HEK293 (cell line): Measurements from ENCODE around the gene MAGI2.

Source experiments
- CTCF ChIA-PET: fragments of 350-600 bp; formaldehyde crosslinking; extraction: SDS; loops from one replicate; lab custom pipeline; 2021; ENCODE audit warnings: antibody characterized with exemption; lab: Yijun Ruan, JAX
- POLR2A ChIA-PET: fragments of 300-600 bp; formaldehyde crosslinking; extraction: SDS; loops from one replicate; lab custom pipeline; 2020; ENCODE audit warnings: antibody characterized with exemption, inconsistent platforms; lab: Yijun Ruan, JAX
- H3K27ac ChIP-seq: fragments of 200-500 bp; sonication (Bioruptor generic); 2 replicates; pipeline ENCODE4 v1.5.1; 2014; ENCODE audit warnings: low read depth, low read length, control low read depth, inconsistent platforms; ENCODE audit errors: extremely low read depth
- H3K36me3 ChIP-seq, 2 experiments: fragments of 200-500 bp in 1 of 2; sonication (Bioruptor generic) in 1 of 2; 1 replicate in 1 of 2; 2 replicates in 1 of 2; pipeline ENCODE4 v1.5.1; 2014 to 2017; ENCODE audit warnings: inconsistent platforms in 2 of 2, low read length in 2 of 2; ENCODE audit not compliant: control insufficient read depth in 2 of 2, insufficient read depth in 1 of 2
- H3K4me1 ChIP-seq: fragments of 200-500 bp; sonication (Bioruptor generic); 2 replicates; pipeline ENCODE4 v1.5.1; 2014; ENCODE audit warnings: mild to moderate bottlenecking, low read length, inconsistent platforms; ENCODE audit not compliant: control insufficient read depth, insufficient read depth
- H3K4me3 ChIP-seq: 2 replicates; pipeline ENCODE4 v1.5.1; 2011; ENCODE audit warnings: low read depth, mild to moderate bottlenecking, control low read depth, low read length, moderate library complexity
- H3K9me3 ChIP-seq: fragments of 200-500 bp; sonication (Bioruptor generic); 2 replicates; pipeline ENCODE4 v1.5.1; 2014; ENCODE audit warnings: low read depth, low read length, inconsistent platforms; ENCODE audit not compliant: control insufficient read depth, insufficient read depth
- BCL11B ChIP-seq: fragments of 450-650 bp; formaldehyde crosslinking; IDR thresholded peaks from 2 replicates; pipeline ENCODE4 v1.5.1; 2016; ENCODE audit warnings: low read depth, missing biosample characterization, missing genetic modification characterization
- GLI4 ChIP-seq: fragments of 450-650 bp; formaldehyde crosslinking; IDR thresholded peaks from 2 replicates; pipeline ENCODE4 v1.5.1; 2016; ENCODE audit warnings: missing biosample characterization, missing genetic modification characterization
- HOXD13 ChIP-seq: sonication (generic); formaldehyde crosslinking; IDR thresholded peaks from 2 replicates; pipeline ENCODE4 v1.8.0; 2022; ENCODE audit warnings: missing genetic modification reagents, borderline replicate concordance
- OVOL3 ChIP-seq: fragments of 450-650 bp; formaldehyde crosslinking; IDR thresholded peaks from 2 replicates; pipeline ENCODE4 v1.5.1; 2016; ENCODE audit warnings: missing biosample characterization, missing genetic modification characterization
- REPIN1 ChIP-seq: fragments of 450-650 bp; formaldehyde crosslinking; IDR thresholded peaks from 2 replicates; pipeline ENCODE4 v1.5.1; 2017; ENCODE audit warnings: missing biosample characterization, missing genetic modification characterization, low read depth
- REST ChIP-seq: fragments of 450-650 bp; formaldehyde crosslinking; IDR thresholded peaks from 2 replicates; pipeline ENCODE4 v1.5.1; 2016; ENCODE audit warnings: missing biosample characterization, missing genetic modification characterization
- SP7 ChIP-seq: fragments of 450-650 bp; formaldehyde crosslinking; IDR thresholded peaks from 2 replicates; pipeline ENCODE4 v1.5.1; 2016; ENCODE audit warnings: missing biosample characterization, missing genetic modification characterization
- WT1 ChIP-seq: fragments of 450-650 bp; formaldehyde crosslinking; IDR thresholded peaks from 2 replicates; pipeline ENCODE4 v1.5.1; 2016; ENCODE audit warnings: missing biosample characterization, missing genetic modification characterization
- YY2 ChIP-seq: fragments of 450-650 bp; formaldehyde crosslinking; IDR thresholded peaks from 2 replicates; pipeline ENCODE4 v1.5.1; 2016; ENCODE audit warnings: missing biosample characterization, missing genetic modification characterization
- ZBTB26 ChIP-seq: fragments of 450-650 bp; formaldehyde crosslinking; optimal IDR thresholded peaks from 2 replicates; pipeline ENCODE3; 2016; ENCODE audit warnings: missing biosample characterization, mild to moderate bottlenecking, missing genetic modification characterization
- ZBTB49 ChIP-seq: fragments of 450-650 bp; formaldehyde crosslinking; IDR thresholded peaks from 2 replicates; pipeline ENCODE4 v1.5.1; 2016; ENCODE audit warnings: missing biosample characterization, missing genetic modification characterization, low read depth
- ZBTB7A ChIP-seq: fragments of 450-650 bp; formaldehyde crosslinking; IDR thresholded peaks from 2 replicates; pipeline ENCODE4 v1.5.1; 2016; ENCODE audit warnings: low read depth, missing biosample characterization, missing genetic modification characterization
- ZFHX2 ChIP-seq: fragments of 450-650 bp; formaldehyde crosslinking; conservative IDR thresholded peaks from 2 replicates; pipeline ENCODE4 v1.5.1; 2016; ENCODE audit warnings: missing biosample characterization, missing genetic modification characterization
- ZNF175 ChIP-seq: fragments of 450-650 bp; formaldehyde crosslinking; IDR thresholded peaks from 2 replicates; pipeline ENCODE4 v1.5.1; 2016; ENCODE audit warnings: missing biosample characterization, missing genetic modification characterization
- ZNF18 ChIP-seq: fragments of 450-650 bp; formaldehyde crosslinking; IDR thresholded peaks from 2 replicates; pipeline ENCODE4 v1.5.1; 2016; ENCODE audit warnings: missing biosample characterization, missing genetic modification characterization
- ZNF292 ChIP-seq: fragments of 450-650 bp; formaldehyde crosslinking; IDR thresholded peaks from 2 replicates; pipeline ENCODE4 v1.5.1; 2016; ENCODE audit warnings: low read depth, missing biosample characterization, missing genetic modification characterization, borderline replicate concordance
- ZNF391 ChIP-seq: fragments of 450-650 bp; formaldehyde crosslinking; IDR thresholded peaks from 2 replicates; pipeline ENCODE4 v1.5.1; 2016; ENCODE audit warnings: low read depth, missing biosample characterization, missing genetic modification characterization, borderline replicate concordance
- ZNF510 ChIP-seq: fragments of 450-650 bp; formaldehyde crosslinking; IDR thresholded peaks from 2 replicates; pipeline ENCODE4 v1.5.1; 2018; ENCODE audit warnings: mild to moderate bottlenecking, missing genetic modification characterization, missing biosample characterization; ENCODE audit not compliant: insufficient replicate concordance
- ZSCAN16 ChIP-seq: fragments of 450-650 bp; formaldehyde crosslinking; IDR thresholded peaks from 2 replicates; pipeline ENCODE4 v1.5.1; 2016; ENCODE audit warnings: missing biosample characterization, missing genetic modification characterization
- ZXDB ChIP-seq: fragments of 450-650 bp; formaldehyde crosslinking; IDR thresholded peaks from 2 replicates; pipeline ENCODE4 v1.5.1; 2016; ENCODE audit warnings: missing biosample characterization, missing genetic modification characterization

The MAGI2 gene

GRCh38 chr7:78346827-78347226 is 1106.6 kb downstream of the MAGI2 start:
- POLR2A ChIA-PET: no interaction called here
- no peak for TF ChIP-seq WT1 (tag by site-specific recombination)
- TF ChIP-seq REPIN1: no peak
- no peak for TF ChIP-seq BCL11B (tag by site-specific recombination)
- TF ChIP-seq ZNF175 (tag by site-specific recombination): no peak
- no peak for TF ChIP-seq GLI4
- no peak for TF ChIP-seq REST (tag by site-specific recombination)
- no peak for TF ChIP-seq YY2 (tag by site-specific recombination)
- TF ChIP-seq ZBTB49 (tag by site-specific recombination): no peak
- no peak for TF ChIP-seq SP7
- no peak for TF ChIP-seq ZNF391 (tag by site-specific recombination)
- TF ChIP-seq ZSCAN16: no peak
- TF ChIP-seq ZNF292 (tag by site-specific recombination): no peak
- TF ChIP-seq ZBTB26 (tag by site-specific recombination): no peak
- no peak for TF ChIP-seq HOXD13 (CRISPR knock-in tag)
- no peak for TF ChIP-seq ZBTB7A (tag by site-specific recombination)
- TF ChIP-seq ZFHX2 (tag by site-specific recombination): no peak
- TF ChIP-seq ZXDB (tag by site-specific recombination): no peak
- TF ChIP-seq OVOL3 (tag by site-specific recombination): no peak
- no peak for TF ChIP-seq ZNF18 (tag by site-specific recombination)
- no peak for TF ChIP-seq ZNF510
- Histone ChIP-seq H3K4me3 (no peak overlapping the region), H3K36me3 (no peaks in the 10 kb centered on the region), H3K4me1 (peaks cover 6% of the 10 kb centered on the region), H3K9me3 (no peaks in the 10 kb centered on the region), H3K27ac (no peak overlapping the region)
- CTCF ChIA-PET: no interaction called here
